Measurements from ENCODE around the gene PDLIM3.
A peak's percentile ranks its signal among the peaks of the same experiment; 100 is the strongest.
"Not testable (repeated sequence)": the region's sequence is repeated elsewhere in the genome, so short reads cannot be mapped to it uniquely, and the experiment has no call there.

PDLIM3 gene

GRCh38 chr4:185514182-185514697, 21.1 kb downstream of the PDLIM3 start:
- peak overlapping the region; percentile 88 for H3K27ac ChIP-seq
- TF ChIP-seq, protein P1, sequence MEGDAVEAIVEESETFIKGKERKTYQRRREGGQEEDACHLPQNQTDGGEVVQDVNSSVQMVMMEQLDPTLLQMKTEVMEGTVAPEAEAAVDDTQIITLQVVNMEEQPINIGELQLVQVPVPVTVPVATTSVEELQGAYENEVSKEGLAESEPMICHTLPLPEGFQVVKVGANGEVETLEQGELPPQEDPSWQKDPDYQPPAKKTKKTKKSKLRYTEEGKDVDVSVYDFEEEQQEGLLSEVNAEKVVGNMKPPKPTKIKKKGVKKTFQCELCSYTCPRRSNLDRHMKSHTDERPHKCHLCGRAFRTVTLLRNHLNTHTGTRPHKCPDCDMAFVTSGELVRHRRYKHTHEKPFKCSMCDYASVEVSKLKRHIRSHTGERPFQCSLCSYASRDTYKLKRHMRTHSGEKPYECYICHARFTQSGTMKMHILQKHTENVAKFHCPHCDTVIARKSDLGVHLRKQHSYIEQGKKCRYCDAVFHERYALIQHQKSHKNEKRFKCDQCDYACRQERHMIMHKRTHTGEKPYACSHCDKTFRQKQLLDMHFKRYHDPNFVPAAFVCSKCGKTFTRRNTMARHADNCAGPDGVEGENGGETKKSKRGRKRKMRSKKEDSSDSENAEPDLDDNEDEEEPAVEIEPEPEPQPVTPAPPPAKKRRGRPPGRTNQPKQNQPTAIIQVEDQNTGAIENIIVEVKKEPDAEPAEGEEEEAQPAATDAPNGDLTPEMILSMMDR (conservative IDR thresholded peaks at IDR 0.05): no peak

DNA sequence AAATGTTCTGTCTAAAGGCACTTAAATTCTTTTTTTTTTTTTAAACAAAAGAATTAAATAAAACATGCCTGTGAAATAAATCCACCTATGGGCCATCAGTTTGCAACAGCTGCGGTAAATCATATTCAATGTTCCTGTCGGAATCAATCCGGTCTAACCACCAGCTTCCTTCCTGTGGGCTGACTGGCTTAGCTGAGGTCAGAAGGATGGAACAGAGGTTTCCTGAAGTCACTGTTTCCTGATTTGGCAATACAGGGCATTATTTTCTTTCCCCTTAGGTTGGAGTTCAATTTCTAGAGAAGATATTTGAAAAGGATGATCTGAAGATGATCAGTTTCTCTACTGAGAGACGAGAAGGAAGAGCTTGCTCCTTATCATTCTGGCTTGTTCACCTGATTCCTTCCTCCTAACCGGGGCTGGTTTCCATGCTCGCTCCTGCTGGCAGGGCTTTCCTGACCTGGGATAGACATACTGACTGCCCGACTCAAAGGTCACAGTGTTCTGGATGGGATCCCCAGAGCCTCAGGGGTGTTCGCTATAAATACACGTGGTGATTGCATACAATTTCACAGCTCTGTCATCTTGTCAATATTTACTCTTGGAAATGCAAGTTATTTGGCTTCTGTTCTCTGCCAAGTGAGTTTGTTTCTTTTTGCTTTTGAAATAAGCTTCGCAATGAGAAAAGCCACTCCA, 21.7 kb downstream of the PDLIM3 start:
- TF ChIP-seq, protein P1 (conservative IDR thresholded peaks at IDR 0.05): no peak

GRCh38 chr4:185512516-185512915, 22.8 kb downstream of the PDLIM3 start:
- TF ChIP-seq, protein P1 (conservative IDR thresholded peaks at IDR 0.05): no peak
- H3K27ac ChIP-seq: peak overlapping the region; percentile 88

More for the DNA sequence above, 21.7 kb downstream of the PDLIM3 start:
- H3K27ac ChIP-seq: peak overlapping the region; percentile 88

DNA sequence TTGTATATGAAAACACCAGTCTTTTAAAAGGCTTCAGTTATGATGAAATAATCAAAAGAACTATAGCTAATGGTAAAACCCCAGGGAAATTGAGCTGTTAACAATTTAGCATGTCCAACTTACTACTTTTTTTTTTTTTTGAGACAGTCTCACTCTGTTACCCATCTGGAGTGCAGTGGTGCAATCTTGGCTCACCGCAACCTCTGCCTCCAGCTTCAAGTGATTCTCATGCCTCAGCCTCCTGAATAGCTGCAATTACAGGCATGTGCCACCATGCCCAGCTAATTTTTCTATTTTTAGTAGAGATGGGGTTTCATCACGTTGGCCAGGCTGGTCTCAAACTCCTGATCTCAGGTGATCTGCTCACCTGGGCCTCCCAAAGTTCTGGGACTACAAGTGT, 24.1 kb downstream of the PDLIM3 start:
- not testable (repeated sequence) for H3K27ac ChIP-seq

DNA sequence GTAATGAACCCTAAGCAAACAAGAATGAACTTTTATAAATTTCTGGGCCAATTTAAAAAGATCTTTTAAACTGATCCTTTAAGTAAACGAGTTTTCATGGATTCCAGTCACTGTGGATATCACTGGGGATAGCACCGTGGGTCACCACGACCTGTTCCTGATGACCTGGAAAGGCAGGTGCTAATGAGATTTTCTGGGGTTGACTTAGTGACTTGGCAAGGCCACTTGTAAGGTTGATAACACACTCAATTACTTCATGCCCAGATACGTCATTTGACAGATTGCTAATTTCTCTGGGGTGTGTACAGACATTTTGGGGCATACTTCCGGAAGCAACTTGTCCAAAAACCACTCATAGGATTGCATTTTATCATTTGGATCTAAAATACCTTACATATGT, 24.5 kb downstream of the PDLIM3 start:
- TF ChIP-seq, protein P1 (conservative IDR thresholded peaks at IDR 0.05): no peak
- H3K27ac ChIP-seq: no peak overlapping the region

DNA sequence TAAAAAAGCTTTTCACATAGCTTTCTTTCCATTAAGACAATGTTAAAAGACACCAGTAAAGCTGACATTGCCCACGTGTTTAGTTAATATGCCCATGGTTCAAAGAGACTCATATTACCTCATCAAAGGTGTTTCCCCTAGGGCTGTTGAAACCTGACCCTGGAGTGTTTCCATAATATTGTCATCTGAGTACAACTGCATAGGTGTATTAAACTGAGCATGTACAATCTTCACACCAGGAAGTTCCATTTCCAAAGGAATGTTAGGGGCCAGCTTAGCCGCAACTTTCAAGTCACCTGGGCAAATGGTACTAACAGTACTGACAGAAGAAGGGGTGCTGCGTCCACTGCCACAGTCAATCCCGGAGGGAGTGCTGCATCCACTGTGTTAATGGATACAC, 27.1 kb downstream of the PDLIM3 start:
- TF ChIP-seq, protein P1 (conservative IDR thresholded peaks at IDR 0.05): no peak
- no peak overlapping the region for H3K27ac ChIP-seq

DNA sequence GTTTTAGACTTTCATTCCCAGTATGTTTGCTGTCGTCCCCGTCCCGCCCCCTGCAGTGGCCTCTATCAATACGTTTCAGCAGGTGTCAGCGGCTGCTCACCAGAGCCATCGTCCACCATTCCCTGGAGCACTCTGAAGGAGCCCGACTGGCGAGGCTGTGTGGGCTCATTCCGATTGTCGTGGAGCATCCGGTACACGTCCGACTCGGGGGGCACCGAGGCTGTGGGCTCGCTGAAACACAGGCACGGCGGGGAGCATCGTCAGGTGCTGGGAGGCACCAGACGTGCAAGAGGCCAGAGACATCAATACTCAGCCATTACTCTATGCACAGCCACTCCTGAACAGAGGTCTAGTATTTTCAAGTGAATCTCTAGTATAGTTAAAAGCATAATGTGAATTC, 28.9 kb downstream of the PDLIM3 start:
- no peak overlapping the region for H3K27ac ChIP-seq
- TF ChIP-seq, protein P1 (conservative IDR thresholded peaks at IDR 0.05): no peak
